Activated T-cell treated with anti-CD3 and anti-CD28 coated beads for 4 hours (primary cell): ENCODE results near the gene UBTD1.
"Not testable (repeated sequence)": the region's sequence is repeated elsewhere in the genome, so short reads cannot be mapped to it uniquely, and the experiment has no call there.

Experiments
- DNase-seq: peaks from one replicate; pipeline ENCODE4 v3.0.0-alpha.2; 2020

UBTD1 gene

GRCh38 chr10:97498841-97499560 is at the start of gene UBTD1:
UBTD1 (plus strand) TSS chr10:97498924; CDS start chr10:97499204, 280 bp downstream.
- peak; percentile 14 for DNase-seq

- no peak for DNase-seq
Measured at GRCh38 chr10:97450828-97451227, 47.9 kb upstream of the UBTD1 start.

- DNase-seq = no peak
Measured at GRCh38 chr10:97451605-97452004, 47.1 kb upstream of the UBTD1 start.

DNA sequence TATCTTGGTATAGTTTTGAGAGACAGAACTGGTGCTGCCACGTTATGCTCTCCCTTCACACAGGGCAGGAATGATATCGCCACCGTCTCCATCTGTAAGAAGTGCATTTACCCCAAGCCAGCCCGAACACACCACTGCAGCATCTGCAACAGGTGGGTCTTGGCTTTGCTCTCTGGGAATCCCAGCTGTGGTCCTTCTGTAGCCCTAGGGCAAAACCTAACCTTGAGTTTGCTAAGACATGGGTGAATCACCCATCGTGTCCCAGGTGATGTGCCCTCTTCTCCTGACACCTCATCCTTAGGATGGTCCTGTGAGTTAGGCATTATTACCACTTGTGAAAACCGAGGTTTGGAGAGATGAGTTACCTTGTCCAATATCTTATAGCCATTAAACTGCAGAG is 46.4 kb upstream of the UBTD1 start:
- DNase-seq = no peak

GRCh38 chr10:97454330-97455036 is 44.2 kb upstream of the UBTD1 start:
- peak; percentile 44 for DNase-seq

DNA sequence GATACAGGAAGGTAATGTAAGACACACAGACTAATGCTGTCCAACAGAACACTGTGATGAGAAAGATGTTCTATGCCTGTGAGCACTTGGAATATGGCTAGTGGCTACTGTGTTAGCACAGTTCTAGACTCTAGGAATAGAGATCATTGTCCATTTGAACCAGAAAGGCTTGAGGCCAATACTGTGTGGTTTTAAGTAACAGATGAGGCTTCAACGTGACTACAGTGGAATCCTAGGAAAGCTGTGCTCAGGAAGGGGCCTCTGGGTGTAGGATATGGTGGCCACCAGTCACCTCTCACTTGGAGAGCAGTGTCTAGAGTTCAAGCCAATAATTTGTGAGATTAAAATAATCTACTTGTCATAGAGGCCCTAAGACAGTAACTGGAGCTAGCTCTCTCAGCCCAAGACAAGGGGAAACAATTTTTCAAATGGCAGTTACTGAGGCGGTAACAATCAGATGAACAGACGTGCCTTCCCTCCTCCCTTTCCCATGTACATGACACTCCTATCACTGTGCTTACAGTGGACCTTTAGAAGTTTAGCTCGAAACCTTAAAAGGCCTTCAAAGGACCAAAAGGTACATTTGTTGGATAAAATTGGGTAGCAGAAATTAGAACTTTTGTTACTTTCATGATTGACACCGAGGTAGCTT is 42.6 kb upstream of the UBTD1 start:
- DNase-seq = no peak

GRCh38 chr10:97456686-97457065 is 42.0 kb upstream of the UBTD1 start:
- no peak for DNase-seq

DNA sequence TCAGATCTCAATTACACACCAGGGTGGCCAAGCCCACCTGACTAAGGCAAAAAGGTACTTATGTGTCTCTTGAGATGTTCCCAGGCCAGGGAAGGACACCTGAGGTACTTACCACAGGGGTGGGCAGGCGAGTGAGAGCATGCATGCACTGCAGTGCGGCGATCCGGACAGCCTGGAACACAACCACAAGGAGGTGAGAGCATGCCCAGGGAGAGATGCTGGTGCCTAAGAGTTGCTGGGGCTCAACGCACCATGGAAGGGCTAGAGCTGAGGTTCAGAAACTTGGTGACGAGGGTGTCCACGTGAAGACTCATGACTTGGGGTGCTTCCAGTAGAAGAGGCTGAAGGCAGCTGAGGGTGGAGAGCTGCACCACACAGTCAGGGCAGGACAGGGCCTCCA is 39.6 kb upstream of the UBTD1 start:
- DNase-seq = no peak

GRCh38 chr10:97459933-97460332 is 38.8 kb upstream of the UBTD1 start:
- DNase-seq = no peak

GRCh38 chr10:97462309-97462708 is 36.4 kb upstream of the UBTD1 start:
- DNase-seq = no peak

DNA sequence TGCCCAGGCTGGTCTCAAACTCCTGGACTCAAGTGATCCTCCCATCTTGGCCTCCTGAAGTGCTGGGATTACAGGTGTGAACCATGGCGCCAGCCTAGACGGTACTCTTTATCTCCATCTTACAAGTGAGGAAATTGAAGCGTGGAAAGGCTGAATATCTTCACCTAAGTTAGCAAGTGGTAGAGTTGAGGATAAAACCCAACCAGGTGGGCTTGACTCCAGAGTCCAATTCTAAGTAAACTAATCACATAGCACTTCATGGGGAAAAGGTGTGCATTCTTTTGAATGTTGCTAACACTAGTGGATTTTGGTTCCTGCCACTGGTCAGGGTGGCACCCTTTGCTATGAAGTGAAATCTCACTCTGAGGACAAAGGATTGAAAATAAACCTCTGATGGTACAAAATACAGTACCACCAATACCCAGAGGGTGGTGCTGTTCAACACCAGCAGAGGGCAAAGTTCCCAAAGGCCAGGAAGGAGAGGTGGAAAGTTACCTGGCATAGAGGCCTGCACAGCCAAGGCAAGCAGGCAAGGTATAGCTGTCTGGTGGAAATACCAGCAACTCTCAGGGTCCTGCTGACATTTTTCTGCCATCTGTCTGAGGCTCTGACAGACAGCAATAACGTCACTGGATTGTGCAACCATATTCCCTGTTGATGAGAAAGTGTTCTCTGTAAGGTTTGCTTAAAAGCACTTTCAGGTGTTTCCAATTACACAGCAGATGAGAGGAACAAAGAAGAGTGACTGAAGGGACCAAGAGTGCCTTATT is 35.2 kb upstream of the UBTD1 start:
- DNase-seq = peak; percentile 29

DNA sequence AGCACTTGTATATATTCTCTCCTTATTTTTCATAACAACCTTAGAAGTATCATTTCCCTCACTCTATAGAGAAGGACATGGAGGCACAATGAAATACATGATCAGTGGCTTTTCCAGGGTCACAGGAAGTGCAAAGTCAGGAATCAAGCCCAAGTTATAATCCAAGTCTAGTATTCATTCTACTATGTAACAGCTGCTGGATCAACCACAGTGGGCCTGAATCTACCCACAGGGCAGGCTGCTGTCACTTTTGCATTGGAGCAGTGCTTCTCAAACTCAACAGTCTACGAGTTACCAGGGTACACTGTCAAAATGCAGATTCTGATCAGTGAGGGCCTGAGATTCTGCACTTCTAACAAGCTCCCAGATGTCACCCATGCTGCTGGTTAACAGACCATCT is 34.5 kb upstream of the UBTD1 start:
- no peak for DNase-seq

- DNase-seq = no peak
Measured at GRCh38 chr10:97465982-97466381, 32.7 kb upstream of the UBTD1 start.

GRCh38 chr10:97466755-97467154 is 32.0 kb upstream of the UBTD1 start:
- no peak for DNase-seq

DNA sequence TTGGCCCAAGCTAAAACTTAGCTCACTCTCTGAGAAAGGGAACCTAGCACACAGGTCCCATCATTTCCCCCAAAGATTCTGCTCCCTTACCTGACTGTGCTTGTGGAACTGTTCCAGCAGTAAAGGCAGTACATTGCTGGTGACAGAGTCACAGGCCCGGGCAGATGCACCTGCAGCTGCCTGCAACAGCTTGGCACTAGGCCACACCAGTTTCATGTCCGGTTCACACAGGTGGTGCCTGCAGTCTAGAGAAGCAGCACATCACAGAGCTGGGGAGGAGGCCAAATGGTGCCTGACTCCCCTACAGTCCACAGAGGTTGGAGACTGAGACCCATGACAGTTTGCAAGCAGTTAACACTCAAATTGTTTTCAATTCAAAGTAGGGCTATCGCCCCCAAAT is 30.6 kb upstream of the UBTD1 start:
- DNase-seq = no peak

- not testable (repeated sequence) for DNase-seq
Measured at GRCh38 chr10:97468781-97469180, 29.9 kb upstream of the UBTD1 start.

- no peak for DNase-seq
Measured at GRCh38 chr10:97474918-97475317, 23.8 kb upstream of the UBTD1 start.

- DNase-seq = no peak
Measured at GRCh38 chr10:97475936-97476594, 22.7 kb upstream of the UBTD1 start.

DNA sequence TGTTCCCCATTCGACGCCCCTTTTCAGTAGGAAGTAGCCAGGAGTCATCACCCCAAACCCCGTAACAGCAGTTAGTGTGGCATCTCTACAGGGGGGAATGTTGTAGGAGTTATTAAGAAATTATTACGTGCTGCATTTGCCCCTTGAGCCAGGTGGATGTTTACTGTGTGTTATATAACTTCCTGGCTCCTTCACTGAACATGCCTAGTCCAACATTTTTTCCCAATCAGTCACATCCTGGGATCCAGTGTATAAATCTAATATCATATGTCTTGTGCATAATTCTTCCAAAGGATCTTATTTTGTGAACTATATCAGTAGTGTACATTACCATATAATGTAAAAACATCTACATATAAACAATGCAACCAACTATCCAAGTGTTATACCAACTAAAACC is 19.3 kb upstream of the UBTD1 start:
- DNase-seq = not testable (repeated sequence)

DNA sequence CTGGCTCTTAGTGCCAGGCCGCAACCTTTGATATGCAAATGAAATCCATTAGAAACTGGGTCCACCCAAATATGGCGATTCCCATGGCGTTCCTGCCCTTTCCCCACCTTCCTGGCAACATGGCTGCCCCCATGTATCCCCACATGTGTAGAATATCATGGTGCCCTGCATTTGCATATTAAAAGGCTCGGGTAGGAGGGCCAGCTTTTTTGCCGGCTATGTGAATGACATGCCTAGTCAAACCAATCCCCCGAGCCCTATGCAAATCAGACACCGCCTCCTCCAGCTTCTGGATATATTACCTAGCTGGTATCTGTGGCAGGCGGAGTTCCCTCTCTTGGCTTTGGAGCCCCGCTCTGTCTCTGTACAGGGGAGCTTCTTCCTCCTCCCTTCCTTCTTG is 18.8 kb upstream of the UBTD1 start:
- DNase-seq = no peak

DNA sequence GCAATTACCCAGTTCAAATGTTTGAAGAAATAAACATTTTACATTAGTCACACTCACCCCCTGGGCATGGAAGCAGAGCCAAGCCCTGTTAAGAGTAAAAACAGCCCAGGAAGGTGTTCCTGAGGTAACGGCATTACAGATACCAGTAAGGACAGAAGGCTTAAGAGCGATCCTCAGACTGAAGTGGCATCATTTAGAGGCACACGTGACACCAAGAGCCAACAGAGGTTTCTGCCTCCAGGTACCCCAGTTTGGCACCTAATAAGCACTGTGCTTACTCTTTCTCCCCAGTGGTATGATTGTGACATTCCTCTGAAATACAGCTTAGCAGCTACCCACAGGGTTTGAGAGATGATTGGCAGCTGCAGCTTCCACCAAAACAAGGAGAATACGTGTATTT is 17.7 kb upstream of the UBTD1 start:
- no peak for DNase-seq

GRCh38 chr10:97482381-97482780 is 16.3 kb upstream of the UBTD1 start:
- DNase-seq = no peak

GRCh38 chr10:97483506-97483905 is 15.2 kb upstream of the UBTD1 start:
- DNase-seq = no peak
